ENCODE data around the gene DHX35. TPM values are rescaled to one million over a fixed set of nuclear protein-coding genes. Genes with fewer than 3 reads are reported as not detected.

DHX35 gene
- total RNA-seq, 2 experiments from 2014 or later, result 13.0 to 15.6 TPM

DNA sequence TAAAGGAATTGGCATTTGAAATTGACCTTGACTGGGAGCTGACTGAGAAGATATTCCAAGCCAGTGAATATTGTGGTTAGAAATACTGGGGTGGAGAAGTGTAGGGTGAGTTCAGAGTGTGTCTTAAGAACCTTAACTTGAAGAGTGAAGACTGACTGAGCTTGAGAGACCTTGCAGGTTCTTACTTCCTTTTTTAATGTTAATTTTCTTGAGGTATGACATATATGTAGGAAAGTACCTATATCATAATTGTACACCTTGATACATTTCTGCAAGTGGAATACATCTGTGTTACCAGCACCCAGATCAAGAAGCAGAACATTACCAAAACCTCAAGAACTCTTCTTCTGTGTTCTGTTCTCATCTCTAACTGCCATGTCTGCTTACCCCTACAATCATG, 11.0 kb downstream of the DHX35 start:
- no peaks in the 10 kb centered on the region for H3K9me3 ChIP-seq (ENCODE audit: low read length)
- no peak overlapping the region for H2AFZ ChIP-seq (ENCODE audit: low read length)
- H3K4me3 ChIP-seq (ENCODE audit: low read depth, low read length, poor library complexity, severe bottlenecking), result no peak overlapping the region
- H3K36me3 ChIP-seq (ENCODE audit: insufficient read depth, low read length), result peaks cover 86% of the 10 kb centered on the region
- no peaks in the 10 kb centered on the region for H4K20me1 ChIP-seq (ENCODE audit: insufficient read depth, low read length)
- H3K9me2 ChIP-seq (ENCODE audit: insufficient read depth, low read length), result no peaks in the 10 kb centered on the region
- intact Hi-C loops (cut with micrococcal nuclease; ENCODE audit: unreplicated experiment), result no loop called here
- H3K4me2 ChIP-seq (ENCODE audit: low read length), result no peak overlapping the region
- no peak for DNase-seq (ENCODE audit: low spot score)
- H3K4me1 ChIP-seq (ENCODE audit: insufficient read depth, low read length, poor library complexity, severe bottlenecking), result no peaks in the 10 kb centered on the region
- H3K79me2 ChIP-seq (ENCODE audit: insufficient read depth, low read depth, low read length), result no peaks in the 10 kb centered on the region
- ChIA-PET CTCF (ENCODE audit: unreplicated experiment) (interaction anchor here (0.6 kb wide), 1 partner anchor 74 kb away, joined by 3 read pairs; no protein-coding TSS in a partner anchor), POLR2A (interaction anchor here (1.6 kb wide), 1 partner anchor 8 kb away, joined by 4 read pairs; no protein-coding TSS in a partner anchor)
- no peak for TF ChIP-seq EZH2phosphoT487 (IDR thresholded peaks at IDR 0.05; ENCODE audit: borderline replicate concordance, low read depth, low read length)
- TF ChIP-seq CTCF (conservative IDR thresholded peaks at IDR 0.05; ENCODE audit: low read length), result no peak
- no TSS peak for BruUV-seq (replicated peaks)
- no peak overlapping the region for H3K27ac ChIP-seq (ENCODE audit: low read depth, low read length, poor library complexity, severe bottlenecking)

DNA sequence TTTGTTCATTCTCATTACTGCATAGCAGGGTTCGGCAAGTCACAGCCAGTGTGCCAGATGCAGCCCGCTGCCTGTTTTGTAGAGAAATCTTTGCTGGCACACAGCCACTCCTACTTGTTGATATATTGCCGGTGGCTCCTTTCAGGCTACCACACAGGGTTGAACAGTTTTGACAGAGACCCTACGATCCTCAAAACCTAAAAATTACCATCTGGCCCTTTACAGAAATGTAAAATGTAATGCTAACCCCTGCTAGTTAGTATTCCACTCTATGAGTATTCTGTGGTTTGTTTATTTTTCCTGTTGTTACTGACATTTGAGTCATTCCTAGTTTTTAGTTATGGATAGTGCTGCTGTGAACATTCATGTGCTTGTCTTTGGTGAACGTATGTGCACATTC, 11.5 kb downstream of the DHX35 start:
- intact Hi-C loops (cut with micrococcal nuclease; ENCODE audit: unreplicated experiment), result no loop called here
- H3K79me2 ChIP-seq (ENCODE audit: insufficient read depth, low read depth, low read length), result no peaks in the 10 kb centered on the region
- TF ChIP-seq EZH2phosphoT487 (IDR thresholded peaks at IDR 0.05; ENCODE audit: borderline replicate concordance, low read depth, low read length), result no peak
- TF ChIP-seq CTCF (conservative IDR thresholded peaks at IDR 0.05; ENCODE audit: low read length), result no peak
- H3K27ac ChIP-seq (ENCODE audit: low read depth, low read length, poor library complexity, severe bottlenecking), result no peak overlapping the region
- no peaks in the 10 kb centered on the region for H3K9me2 ChIP-seq (ENCODE audit: insufficient read depth, low read length)
- DNase-seq (ENCODE audit: low spot score), result no peak
- no peak overlapping the region for H3K4me3 ChIP-seq (ENCODE audit: low read depth, low read length, poor library complexity, severe bottlenecking)
- POLR2A ChIA-PET, result interaction anchor here (1.4 to 1.6 kb wide), 2 partner anchors 9 to 11 kb away, joined by 4 to 5 read pairs; partner anchors contain the start of gene DHX35
- no TSS peak for BruUV-seq (replicated peaks)
- no peak overlapping the region for H2AFZ ChIP-seq (ENCODE audit: low read length)
- no peak overlapping the region for H3K4me2 ChIP-seq (ENCODE audit: low read length)
- CTCF ChIA-PET (ENCODE audit: unreplicated experiment), result interaction anchor here (0.6 kb wide), 1 partner anchor 73 kb away, joined by 3 read pairs; no protein-coding TSS in a partner anchor
- H3K9me3 ChIP-seq (ENCODE audit: low read length), result no peaks in the 10 kb centered on the region
- no peaks in the 10 kb centered on the region for H3K4me1 ChIP-seq (ENCODE audit: insufficient read depth, low read length, poor library complexity, severe bottlenecking)
- no peaks in the 10 kb centered on the region for H4K20me1 ChIP-seq (ENCODE audit: insufficient read depth, low read length)
- H3K36me3 ChIP-seq (ENCODE audit: insufficient read depth, low read length), result peaks cover 86% of the 10 kb centered on the region

DNA sequence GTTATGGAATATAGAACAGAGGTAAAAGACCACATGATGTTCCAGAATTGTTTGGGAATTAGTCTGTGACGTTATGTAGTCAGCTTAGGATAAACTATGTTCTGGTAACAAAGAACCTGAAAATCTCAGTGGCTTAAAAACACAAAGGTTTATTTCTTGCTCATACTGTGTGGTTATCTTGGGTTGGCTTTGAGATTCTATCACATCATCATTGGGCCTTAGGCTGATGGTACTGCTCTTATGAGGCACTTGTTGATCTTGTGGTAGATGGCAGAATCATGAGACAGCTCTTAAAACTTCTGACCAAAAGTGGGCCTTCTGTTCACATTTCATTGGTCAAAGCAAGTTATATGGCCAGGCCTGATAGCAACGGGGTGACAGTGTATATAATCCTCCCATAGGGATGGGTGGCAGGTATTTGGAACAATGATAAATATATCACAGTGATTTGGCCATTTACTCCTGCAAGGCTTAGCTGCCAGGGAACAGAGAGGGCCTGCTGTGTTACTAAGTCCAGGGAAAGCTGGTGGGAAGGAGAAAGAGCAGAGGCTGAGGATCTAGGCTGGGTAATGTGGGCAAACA, 13.5 kb downstream of the DHX35 start:
- H3K4me3 ChIP-seq (ENCODE audit: low read depth, low read length, poor library complexity, severe bottlenecking), result no peak overlapping the region
- no peak overlapping the region for H3K4me2 ChIP-seq (ENCODE audit: low read length)
- BruUV-seq (replicated peaks), result no TSS peak
- CTCF ChIA-PET (ENCODE audit: unreplicated experiment), result no interaction called here
- H3K36me3 ChIP-seq (ENCODE audit: insufficient read depth, low read length), result peaks cover 69% of the 10 kb centered on the region
- POLR2A ChIA-PET, result interaction anchor here (0.6 kb wide), 1 partner anchor 9 kb away, joined by 4 read pairs; no protein-coding TSS in a partner anchor
- TF ChIP-seq EZH2phosphoT487 (IDR thresholded peaks at IDR 0.05; ENCODE audit: borderline replicate concordance, low read depth, low read length), result no peak
- TF ChIP-seq CTCF (conservative IDR thresholded peaks at IDR 0.05; ENCODE audit: low read length), result no peak
- intact Hi-C loops (cut with micrococcal nuclease; ENCODE audit: unreplicated experiment), result no loop called here
- H2AFZ ChIP-seq (ENCODE audit: low read length), result no peak overlapping the region
- H3K9me3 ChIP-seq (ENCODE audit: low read length), result no peaks in the 10 kb centered on the region
- H3K79me2 ChIP-seq (ENCODE audit: insufficient read depth, low read depth, low read length), result no peaks in the 10 kb centered on the region
- no peak for DNase-seq (ENCODE audit: low spot score)
- no peaks in the 10 kb centered on the region for H3K4me1 ChIP-seq (ENCODE audit: insufficient read depth, low read length, poor library complexity, severe bottlenecking)
- no peaks in the 10 kb centered on the region for H4K20me1 ChIP-seq (ENCODE audit: insufficient read depth, low read length)
- no peaks in the 10 kb centered on the region for H3K9me2 ChIP-seq (ENCODE audit: insufficient read depth, low read length)
- no peak overlapping the region for H3K27ac ChIP-seq (ENCODE audit: low read depth, low read length, poor library complexity, severe bottlenecking)
